ENCODE results near the gene TBCK. TPM values are rescaled to one million over a fixed set of nuclear protein-coding genes. Genes with fewer than 3 reads are reported as not detected.
"Not testable (repeated sequence)": the region's sequence is repeated elsewhere in the genome, so short reads cannot be mapped to it uniquely, and the experiment has no call there.

The TBCK gene
- polyA plus RNA-seq, 1 donor (not counting 4 experiments of a cell fraction or from before 2014, with no cell fraction given), result 19.3 TPM

GRCh38 chr4:106126062-106126461 is 189.9 kb downstream of the TBCK start:
- dilution Hi-C loops (cut with MboI; ENCODE audit: extremely low pct_ligation_motif_present, low sequenced_read_pairs), result no loop called here
- Histone ChIP-seq H3K9me1 (ENCODE audit: control insufficient read depth, extremely low read depth, insufficient read depth, low read length) (no peaks in the 10 kb centered on the region), H3K4me1 (ENCODE audit: control insufficient read depth, extremely low read depth, insufficient read depth, low read length) (no peaks in the 10 kb centered on the region), H2AFZ (ENCODE audit: control insufficient read depth, low read length) (no peak overlapping the region), H3K27me3 (ENCODE audit: control insufficient read depth, extremely low read depth, insufficient read depth, low read length) (no peaks in the 10 kb centered on the region), H3K79me2 (ENCODE audit: control insufficient read depth, insufficient read depth, low read length) (no peaks in the 10 kb centered on the region), H3K4me2 (ENCODE audit: control insufficient read depth, extremely low read depth, insufficient read depth, low read depth, low read length) (no peak overlapping the region), H3K27ac (ENCODE audit: control insufficient read depth, insufficient read depth, low read length) (no peak overlapping the region), H4K20me1 (ENCODE audit: control insufficient read depth, extremely low read depth, insufficient read depth, low read length) (no peaks in the 10 kb centered on the region), H3K4me3 (ENCODE audit: control insufficient read depth in 2 of 3, extremely low read depth in 1 of 3, insufficient read depth in 2 of 3, low read depth in 1 of 3, low read length in 3 of 3) (no peak overlapping the region), H3K9ac (ENCODE audit: control insufficient read depth, extremely low read depth, insufficient read depth, low read length) (no peak overlapping the region), H3K9me3 (ENCODE audit: control insufficient read depth, low read depth, low read length) (no peaks in the 10 kb centered on the region), H3K36me3 (ENCODE audit: control insufficient read depth in 2 of 2, extremely low read depth in 1 of 2, insufficient read depth in 2 of 2, low read length in 2 of 2) (no peaks in the 10 kb centered on the region)
- DNase-seq (ENCODE audit: low read depth, low spot score) (no peak), FAIRE-seq (no peak)
- TF ChIP-seq EZH2 (IDR thresholded peaks at IDR 0.05; ENCODE audit: low read length), result no peak
- TF ChIP-seq CTCF (optimal IDR thresholded peaks at IDR 0.05 in 1 of 3, IDR thresholded peaks at IDR 0.05 in 1 of 3, conservative IDR thresholded peaks at IDR 0.05 in 1 of 3; ENCODE audit: extremely low read depth in 1 of 3, insufficient read depth in 2 of 3, low read length in 3 of 3), result no peak

GRCh38 chr4:106119949-106120555 is 196.0 kb downstream of the TBCK start:
- DNase-seq (ENCODE audit: low read depth, low spot score); H3K9ac ChIP-seq (ENCODE audit: control insufficient read depth, extremely low read depth, insufficient read depth, low read length); H3K4me3 ChIP-seq (ENCODE audit: control insufficient read depth in 2 of 3, extremely low read depth in 1 of 3, insufficient read depth in 2 of 3, low read depth in 1 of 3, low read length in 3 of 3); H3K27ac ChIP-seq (ENCODE audit: control insufficient read depth, insufficient read depth, low read length); H3K4me1 ChIP-seq (ENCODE audit: control insufficient read depth, extremely low read depth, insufficient read depth, low read length); H2AFZ ChIP-seq (ENCODE audit: control insufficient read depth, low read length); dilution Hi-C loops (cut with MboI; ENCODE audit: extremely low pct_ligation_motif_present, low sequenced_read_pairs); H3K9me3 ChIP-seq (ENCODE audit: control insufficient read depth, low read depth, low read length); H3K9me1 ChIP-seq (ENCODE audit: control insufficient read depth, extremely low read depth, insufficient read depth, low read length); H4K20me1 ChIP-seq (ENCODE audit: control insufficient read depth, extremely low read depth, insufficient read depth, low read length); H3K4me2 ChIP-seq (ENCODE audit: control insufficient read depth, extremely low read depth, insufficient read depth, low read depth, low read length); H3K79me2 ChIP-seq (ENCODE audit: control insufficient read depth, insufficient read depth, low read length); H3K36me3 ChIP-seq (ENCODE audit: control insufficient read depth in 2 of 2, extremely low read depth in 1 of 2, insufficient read depth in 2 of 2, low read length in 2 of 2); H3K27me3 ChIP-seq (ENCODE audit: control insufficient read depth, extremely low read depth, insufficient read depth, low read length); FAIRE-seq: not testable (repeated sequence)

DNA sequence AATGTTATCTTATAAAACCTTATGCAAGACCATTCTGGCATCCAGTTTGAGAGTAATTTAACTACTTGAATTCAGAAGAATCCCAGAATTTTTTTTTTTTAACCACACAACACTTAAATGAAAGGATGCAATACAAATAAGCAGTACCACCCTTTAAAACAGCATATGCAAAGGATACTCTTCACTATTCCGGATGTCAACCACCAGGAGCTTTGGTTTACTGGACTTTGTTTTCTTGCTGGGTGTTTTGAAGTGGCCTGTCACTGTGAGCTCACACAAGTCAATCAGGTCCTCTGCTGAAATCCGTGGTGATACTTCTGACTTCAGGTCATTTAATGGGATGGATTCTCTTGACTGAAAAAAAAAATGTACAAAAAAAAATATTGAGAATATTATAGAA is 200.0 kb downstream of the TBCK start:
- H3K27me3 ChIP-seq (ENCODE audit: control insufficient read depth, extremely low read depth, insufficient read depth, low read length), result no peaks in the 10 kb centered on the region
- H3K36me3 ChIP-seq (ENCODE audit: control insufficient read depth in 2 of 2, extremely low read depth in 1 of 2, insufficient read depth in 2 of 2, low read length in 2 of 2), result peaks cover 0 to 5% of the 10 kb centered on the region in 2 experiments
- dilution Hi-C loops (cut with MboI; ENCODE audit: extremely low pct_ligation_motif_present, low sequenced_read_pairs), result no loop called here

More for the DNA sequence above, 200.0 kb downstream of the TBCK start:
- Histone ChIP-seq H3K4me1 (ENCODE audit: control insufficient read depth, extremely low read depth, insufficient read depth, low read length) (no peaks in the 10 kb centered on the region), H4K20me1 (ENCODE audit: control insufficient read depth, extremely low read depth, insufficient read depth, low read length) (no peaks in the 10 kb centered on the region), H3K4me2 (ENCODE audit: control insufficient read depth, extremely low read depth, insufficient read depth, low read depth, low read length) (no peak overlapping the region), H3K9ac (ENCODE audit: control insufficient read depth, extremely low read depth, insufficient read depth, low read length) (no peak overlapping the region), H3K4me3 (ENCODE audit: control insufficient read depth in 2 of 3, extremely low read depth in 1 of 3, insufficient read depth in 2 of 3, low read depth in 1 of 3, low read length in 3 of 3) (no peak overlapping the region), H2AFZ (ENCODE audit: control insufficient read depth, low read length) (no peak overlapping the region), H3K9me3 (ENCODE audit: control insufficient read depth, low read depth, low read length) (no peaks in the 10 kb centered on the region), H3K9me1 (ENCODE audit: control insufficient read depth, extremely low read depth, insufficient read depth, low read length) (no peaks in the 10 kb centered on the region), H3K27ac (ENCODE audit: control insufficient read depth, insufficient read depth, low read length) (no peak overlapping the region), H3K79me2 (ENCODE audit: control insufficient read depth, insufficient read depth, low read length) (no peaks in the 10 kb centered on the region)
- DNase-seq (ENCODE audit: low read depth, low spot score) (no peak), FAIRE-seq (no peak)
- no peak for TF ChIP-seq CTCF (optimal IDR thresholded peaks at IDR 0.05 in 1 of 3, IDR thresholded peaks at IDR 0.05 in 1 of 3, conservative IDR thresholded peaks at IDR 0.05 in 1 of 3; ENCODE audit: extremely low read depth in 1 of 3, insufficient read depth in 2 of 3, low read length in 3 of 3)
- TF ChIP-seq EZH2 (IDR thresholded peaks at IDR 0.05; ENCODE audit: low read length), result no peak
